ENCODE measurements around the gene RYR1.

DNA sequence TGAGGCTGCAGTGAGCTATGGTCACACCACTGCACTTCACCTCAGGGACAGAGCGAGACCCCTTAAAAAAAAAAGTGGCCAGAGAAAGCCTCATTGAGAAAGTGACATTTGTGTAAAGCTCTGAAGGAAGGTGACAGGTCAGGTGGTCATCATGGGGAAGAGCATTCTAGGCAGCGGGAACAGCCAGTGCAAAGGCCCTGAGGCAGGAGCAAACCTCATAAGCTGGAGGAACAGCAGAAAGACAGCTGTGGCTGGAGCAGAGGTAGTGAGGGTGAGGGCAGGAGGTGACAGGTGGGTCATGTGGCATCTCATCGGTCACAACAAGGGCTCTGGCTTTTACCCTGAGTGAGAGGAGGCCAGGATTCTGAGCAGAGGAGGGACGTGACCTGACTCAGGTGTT is 64.4 kb downstream of the RYR1 start:
- TF ChIP-seq, protein P1, sequence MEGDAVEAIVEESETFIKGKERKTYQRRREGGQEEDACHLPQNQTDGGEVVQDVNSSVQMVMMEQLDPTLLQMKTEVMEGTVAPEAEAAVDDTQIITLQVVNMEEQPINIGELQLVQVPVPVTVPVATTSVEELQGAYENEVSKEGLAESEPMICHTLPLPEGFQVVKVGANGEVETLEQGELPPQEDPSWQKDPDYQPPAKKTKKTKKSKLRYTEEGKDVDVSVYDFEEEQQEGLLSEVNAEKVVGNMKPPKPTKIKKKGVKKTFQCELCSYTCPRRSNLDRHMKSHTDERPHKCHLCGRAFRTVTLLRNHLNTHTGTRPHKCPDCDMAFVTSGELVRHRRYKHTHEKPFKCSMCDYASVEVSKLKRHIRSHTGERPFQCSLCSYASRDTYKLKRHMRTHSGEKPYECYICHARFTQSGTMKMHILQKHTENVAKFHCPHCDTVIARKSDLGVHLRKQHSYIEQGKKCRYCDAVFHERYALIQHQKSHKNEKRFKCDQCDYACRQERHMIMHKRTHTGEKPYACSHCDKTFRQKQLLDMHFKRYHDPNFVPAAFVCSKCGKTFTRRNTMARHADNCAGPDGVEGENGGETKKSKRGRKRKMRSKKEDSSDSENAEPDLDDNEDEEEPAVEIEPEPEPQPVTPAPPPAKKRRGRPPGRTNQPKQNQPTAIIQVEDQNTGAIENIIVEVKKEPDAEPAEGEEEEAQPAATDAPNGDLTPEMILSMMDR (IDR thresholded peaks at IDR 0.05), result no peak
- TF ChIP-seq ZFX (IDR thresholded peaks at IDR 0.05; ENCODE audit: borderline replicate concordance), result no peak

All from 22Rv1 (cell line).